Uterus (tissue), 2 donors: ENCODE results near the gene IKBKG.

Experiments
- CTCF ChIP-seq, 4 experiments: fragments of 200-600 bp in 2 of 4; fragments of 450-650 bp in 2 of 4; sonication (generic) in 2 of 4; IDR thresholded peaks; one replicate each; pipeline ENCODE4 v1.5.1; 2016 to 2019; ENCODE audit warnings: antibody characterized with exemption in 4 of 4, mild to moderate bottlenecking in 2 of 4, moderate library complexity in 1 of 4
- POLR2A ChIP-seq, 2 donors: fragments of 450-650 bp; IDR thresholded peaks; one replicate each; pipeline ENCODE4 v1.6.1; 2016; ENCODE audit warnings: antibody characterized with exemption in 2 of 2, mild to moderate bottlenecking in 1 of 2, moderate library complexity in 1 of 2

- no peak for TF ChIP-seq CTCF (IDR thresholded peaks at IDR 0.05)
- no peak for TF ChIP-seq POLR2A (IDR thresholded peaks at IDR 0.05)
Measured at GRCh38 chrX:154509455-154509854, 38.0 kb upstream of the IKBKG start.
